ENCODE measurements around the gene NXT2.
"Not testable (repeated sequence)": the region's sequence is repeated elsewhere in the genome, so short reads cannot be mapped to it uniquely, and the experiment has no call there.

The NXT2 gene

GRCh38 chrX:109537324-109537665 is 651 bp downstream of the NXT2 start:
- H3K36me3 Mint-ChIP-seq (ENCODE audit: low read depth): no peaks in the 10 kb centered on the region
- no peak for DNase-seq
- H3K27ac Mint-ChIP-seq: peak overlapping the region; percentile 89
- H3K4me1 Mint-ChIP-seq: peaks cover 8% of the 10 kb centered on the region
- TF ChIP-seq, protein P1, sequence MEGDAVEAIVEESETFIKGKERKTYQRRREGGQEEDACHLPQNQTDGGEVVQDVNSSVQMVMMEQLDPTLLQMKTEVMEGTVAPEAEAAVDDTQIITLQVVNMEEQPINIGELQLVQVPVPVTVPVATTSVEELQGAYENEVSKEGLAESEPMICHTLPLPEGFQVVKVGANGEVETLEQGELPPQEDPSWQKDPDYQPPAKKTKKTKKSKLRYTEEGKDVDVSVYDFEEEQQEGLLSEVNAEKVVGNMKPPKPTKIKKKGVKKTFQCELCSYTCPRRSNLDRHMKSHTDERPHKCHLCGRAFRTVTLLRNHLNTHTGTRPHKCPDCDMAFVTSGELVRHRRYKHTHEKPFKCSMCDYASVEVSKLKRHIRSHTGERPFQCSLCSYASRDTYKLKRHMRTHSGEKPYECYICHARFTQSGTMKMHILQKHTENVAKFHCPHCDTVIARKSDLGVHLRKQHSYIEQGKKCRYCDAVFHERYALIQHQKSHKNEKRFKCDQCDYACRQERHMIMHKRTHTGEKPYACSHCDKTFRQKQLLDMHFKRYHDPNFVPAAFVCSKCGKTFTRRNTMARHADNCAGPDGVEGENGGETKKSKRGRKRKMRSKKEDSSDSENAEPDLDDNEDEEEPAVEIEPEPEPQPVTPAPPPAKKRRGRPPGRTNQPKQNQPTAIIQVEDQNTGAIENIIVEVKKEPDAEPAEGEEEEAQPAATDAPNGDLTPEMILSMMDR (IDR thresholded peaks at IDR 0.05): no peak
- H3K27me3 Mint-ChIP-seq (ENCODE audit: low read depth, poor library complexity): peaks cover 34% of the 10 kb centered on the region
- H3K4me3 Mint-ChIP-seq: peak overlapping the region; percentile 97
- H3K9me3 Mint-ChIP-seq: peaks cover 8% of the 10 kb centered on the region

- not testable (repeated sequence) for H3K4me3 Mint-ChIP-seq; H3K9me3 Mint-ChIP-seq; H3K4me1 Mint-ChIP-seq; H3K27ac Mint-ChIP-seq; DNase-seq; H3K36me3 Mint-ChIP-seq (ENCODE audit: low read depth)
- H3K27me3 Mint-ChIP-seq (ENCODE audit: low read depth, poor library complexity): peaks cover 17% of the 10 kb centered on the region
Measured at GRCh38 chrX:109539007-109539406, 2.4 kb downstream of the NXT2 start.

- peaks cover 44% of the 10 kb centered on the region for H3K9me3 Mint-ChIP-seq
- H3K27me3 Mint-ChIP-seq (ENCODE audit: low read depth, poor library complexity): peaks cover 5% of the 10 kb centered on the region
- DNase-seq: no peak
- TF ChIP-seq, protein P1 (IDR thresholded peaks at IDR 0.05): no peak
- H3K27ac Mint-ChIP-seq: no peak overlapping the region
- H3K36me3 Mint-ChIP-seq (ENCODE audit: low read depth): no peaks in the 10 kb centered on the region
- H3K4me1 Mint-ChIP-seq: no peaks in the 10 kb centered on the region
- no peak overlapping the region for H3K4me3 Mint-ChIP-seq
Measured at GRCh38 chrX:109553862-109554261, 17.2 kb downstream of the NXT2 start.

GRCh38 chrX:109576083-109576482 is 39.4 kb downstream of the NXT2 start:
- DNase-seq; H3K36me3 Mint-ChIP-seq (ENCODE audit: low read depth); H3K9me3 Mint-ChIP-seq; H3K27ac Mint-ChIP-seq; H3K4me1 Mint-ChIP-seq; H3K4me3 Mint-ChIP-seq: not testable (repeated sequence)
- H3K27me3 Mint-ChIP-seq (ENCODE audit: low read depth, poor library complexity): peaks cover 10% of the 10 kb centered on the region

GRCh38 chrX:109577055-109577454 is 40.4 kb downstream of the NXT2 start:
- Mint-ChIP-seq H3K27ac (no peak overlapping the region), H3K9me3 (no peaks in the 10 kb centered on the region), H3K36me3 (ENCODE audit: low read depth) (no peaks in the 10 kb centered on the region), H3K27me3 (ENCODE audit: low read depth, poor library complexity) (peaks cover 10% of the 10 kb centered on the region), H3K4me3 (no peak overlapping the region), H3K4me1 (no peaks in the 10 kb centered on the region)
- TF ChIP-seq, protein P1 (IDR thresholded peaks at IDR 0.05): no peak
- DNase-seq: no peak

DNA sequence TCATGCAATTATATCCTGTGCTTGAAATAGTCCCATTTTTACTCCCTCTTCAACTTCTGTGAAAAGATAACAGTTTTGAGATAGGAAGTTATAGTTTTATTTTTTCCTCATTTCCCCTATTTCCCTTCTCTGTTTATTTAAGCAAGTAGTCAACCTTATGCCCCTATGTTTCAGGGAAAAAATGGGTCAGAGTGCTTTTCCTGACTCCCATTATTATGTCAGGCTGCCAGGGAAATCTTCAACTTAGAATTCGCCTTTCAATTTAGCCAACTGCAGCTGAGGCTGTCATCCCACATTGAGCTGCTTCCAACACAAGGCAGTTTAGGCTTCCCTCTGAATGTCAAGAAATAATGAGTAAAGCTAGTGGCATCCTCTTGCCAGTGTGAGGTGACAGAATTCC is 42.3 kb downstream of the NXT2 start:
- no peak overlapping the region for H3K4me3 Mint-ChIP-seq
- TF ChIP-seq, protein P1 (IDR thresholded peaks at IDR 0.05): no peak
- H3K9me3 Mint-ChIP-seq: no peaks in the 10 kb centered on the region
- no peaks in the 10 kb centered on the region for H3K4me1 Mint-ChIP-seq
- no peaks in the 10 kb centered on the region for H3K36me3 Mint-ChIP-seq (ENCODE audit: low read depth)
- H3K27ac Mint-ChIP-seq: no peak overlapping the region
- peaks cover 6% of the 10 kb centered on the region for H3K27me3 Mint-ChIP-seq (ENCODE audit: low read depth, poor library complexity)
- DNase-seq: no peak

DNA sequence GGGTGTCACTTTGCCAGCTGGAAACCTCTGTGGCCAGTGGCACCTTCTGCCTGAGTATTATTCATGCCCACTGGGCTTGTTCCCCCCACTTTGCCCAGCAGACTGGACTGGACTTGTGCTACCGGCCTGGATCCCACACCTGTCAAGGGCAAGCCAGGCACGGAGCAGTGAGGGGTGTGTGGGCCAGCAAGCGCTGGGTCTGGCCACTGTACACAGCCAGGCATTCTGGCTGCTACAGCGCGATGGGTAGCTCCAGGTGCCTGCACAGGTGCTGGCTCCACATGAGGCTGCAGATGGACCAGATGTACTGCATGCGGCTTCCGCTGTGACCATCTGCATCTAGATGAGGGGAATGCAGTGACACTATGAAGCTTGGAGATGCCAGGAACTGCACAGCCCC is 48.8 kb downstream of the NXT2 start:
- peaks cover 6% of the 10 kb centered on the region for H3K4me1 Mint-ChIP-seq
- TF ChIP-seq, protein P1 (IDR thresholded peaks at IDR 0.05): no peak

More for the DNA sequence above, 48.8 kb downstream of the NXT2 start:
- Mint-ChIP-seq H3K4me3 (no peak overlapping the region), H3K27ac (no peak overlapping the region), H3K9me3 (no peaks in the 10 kb centered on the region), H3K36me3 (ENCODE audit: low read depth) (no peaks in the 10 kb centered on the region), H3K27me3 (ENCODE audit: low read depth, poor library complexity) (peaks cover 16% of the 10 kb centered on the region)
- DNase-seq: no peak
